IMR-90 (cell line): ENCODE results near the gene MNT. TPM values are rescaled to one million over a fixed set of nuclear protein-coding genes. Genes with fewer than 3 reads are reported as not detected.
A peak's percentile ranks its signal among the peaks of the same experiment; 100 is the strongest.

Experiments
- ATAC-seq: fragments of 200-7000 bp; cut with Tn5 transposase; 2 replicates; pipeline ENCODE4 v1.9.1; 2020; ENCODE audit warnings: low read depth, mild to moderate bottlenecking, moderate library complexity
- BruUV-seq: library from RNA; stranded (reverse); fragments of 400-500 nt; replicated peaks from 2 replicates; lab custom pipeline; 2021; lab: Mats Ljungman, UMichigan
- CTCF ChIA-PET: fragments of 300-600 bp; formaldehyde crosslinking; extraction: SDS; loops from one replicate; lab custom pipeline; 2021; ENCODE audit warnings: antibody characterized with exemption; lab: Yijun Ruan, JAX
- POLR2A ChIA-PET: fragments of 300-600 bp; sonication (Branson Sonifier 250); formaldehyde crosslinking; loops from one replicate; lab custom pipeline; 2022; ENCODE audit warnings: antibody characterized with exemption; ENCODE audit not compliant: unreplicated experiment; lab: Charles Lee
- DNase-seq: peaks from one replicate; pipeline ENCODE4 v3.0.0; 2013
- H2AFZ ChIP-seq: replicated peaks from 2 replicates; pipeline ENCODE3; 2013; ENCODE audit warnings: low read length, mild to moderate bottlenecking; ENCODE audit not compliant: poor library complexity
- H2AK5ac ChIP-seq: 2 replicates; pipeline ENCODE4 v1.6.1; 2013; ENCODE audit warnings: low read depth, low read length, inconsistent platforms
- H2AK9ac ChIP-seq: replicated peaks from 2 replicates; pipeline ENCODE3; 2013; ENCODE audit warnings: mild to moderate bottlenecking, low read depth, low read length, moderate library complexity; ENCODE audit not compliant: poor library complexity
- H2BK120ac ChIP-seq: 2 replicates; pipeline ENCODE4 v1.6.1; 2013; ENCODE audit warnings: low read depth, low read length, inconsistent platforms
- H2BK15ac ChIP-seq: 3 replicates; pipeline ENCODE4 v1.6.1; 2013; ENCODE audit warnings: low read depth, low read length, inconsistent platforms
- H2BK20ac ChIP-seq: 2 replicates; pipeline ENCODE4 v1.6.1; 2013; ENCODE audit warnings: low read depth, mild to moderate bottlenecking, inconsistent platforms, low read length, moderate library complexity
- H2BK5ac ChIP-seq: 2 replicates; pipeline ENCODE4 v1.6.1; 2013; ENCODE audit warnings: mild to moderate bottlenecking, low read depth, low read length, inconsistent platforms; ENCODE audit not compliant: poor library complexity, severe bottlenecking
- H3K14ac ChIP-seq: replicated peaks from 2 replicates; pipeline ENCODE4 v1.6.1; 2013; ENCODE audit warnings: low read depth, low read length, inconsistent platforms
- H3K18ac ChIP-seq: 2 replicates; pipeline ENCODE4 v1.6.1; 2013; ENCODE audit warnings: low read depth, low read length, control low read depth
- H3K23ac ChIP-seq: 2 replicates; pipeline ENCODE4 v1.6.1; 2013; ENCODE audit warnings: low read depth, low read length, inconsistent platforms
- H3K27ac ChIP-seq: 2 replicates; pipeline ENCODE4 v1.5.1; 2013; ENCODE audit warnings: mild to moderate bottlenecking, control low read depth, low read length; ENCODE audit not compliant: insufficient read depth
- H3K27me3 ChIP-seq: 2 replicates; pipeline ENCODE4 v1.6.1; 2013; ENCODE audit warnings: low read length; ENCODE audit not compliant: control insufficient read depth, insufficient read depth
- H3K36me3 ChIP-seq: 2 replicates; pipeline ENCODE4 v1.6.1; 2013; ENCODE audit warnings: low read length, mixed read lengths; ENCODE audit not compliant: control insufficient read depth, insufficient read depth
- H3K4ac ChIP-seq: 2 replicates; pipeline ENCODE4 v1.6.1; 2013; ENCODE audit warnings: low read depth, low read length, inconsistent platforms
- H3K4me1 ChIP-seq: 2 replicates; pipeline ENCODE4 v1.6.1; 2013; ENCODE audit warnings: low read length, mixed read lengths; ENCODE audit not compliant: control insufficient read depth, insufficient read depth
- H3K4me2 ChIP-seq: 2 replicates; pipeline ENCODE4 v1.6.1; 2013; ENCODE audit warnings: low read depth, mild to moderate bottlenecking, control low read depth, low read length, moderate library complexity
- H3K4me3 ChIP-seq: 2 replicates; pipeline ENCODE4 v1.5.1; 2013; ENCODE audit warnings: low read depth, mild to moderate bottlenecking, control low read depth, low read length, moderate library complexity; ENCODE audit not compliant: insufficient read depth
- H3K56ac ChIP-seq: 2 replicates; pipeline ENCODE4 v1.6.1; 2013; ENCODE audit warnings: low read length, inconsistent platforms; ENCODE audit not compliant: insufficient read depth; ENCODE audit errors: extremely low read depth
- H3K79me1 ChIP-seq, 2 experiments: 2 replicates each; pipeline ENCODE4 v1.6.1; 2013; ENCODE audit warnings: low read length in 2 of 2, inconsistent platforms in 1 of 2, low read depth in 1 of 2
- H3K9ac ChIP-seq: 2 replicates; pipeline ENCODE4 v1.6.1; 2013; ENCODE audit warnings: low read depth, low read length, control low read depth
- H3K9me1 ChIP-seq: 2 replicates; pipeline ENCODE4 v1.6.1; 2013; ENCODE audit warnings: low read length, inconsistent platforms; ENCODE audit not compliant: insufficient read depth
- H3K9me3 ChIP-seq: 2 replicates; pipeline ENCODE4 v1.6.1; 2013; ENCODE audit warnings: low read length; ENCODE audit not compliant: control insufficient read depth, insufficient read depth
- H4K20me1 ChIP-seq: 2 replicates; pipeline ENCODE4 v1.6.1; 2013; ENCODE audit warnings: low read length, inconsistent platforms; ENCODE audit not compliant: insufficient read depth
- H4K5ac ChIP-seq: 2 replicates; pipeline ENCODE4 v1.6.1; 2013; ENCODE audit warnings: mild to moderate bottlenecking, low read depth, low read length, control low read depth
- H4K8ac ChIP-seq, 2 experiments: 2 replicates each; pipeline ENCODE4 v1.6.1; 2013; ENCODE audit warnings: low read depth in 2 of 2, low read length in 2 of 2, control low read depth in 1 of 2, inconsistent platforms in 1 of 2
- H4K91ac ChIP-seq: 2 replicates; pipeline ENCODE4 v1.6.1; 2013; ENCODE audit warnings: low read depth, low read length, inconsistent platforms; ENCODE audit not compliant: insufficient read depth
- CEBPB ChIP-seq: IDR thresholded peaks from 2 replicates; pipeline ENCODE4 v1.6.1; 2012; ENCODE audit warnings: low read depth, low read length, improper control_type of control experiment
- MAZ ChIP-seq: IDR thresholded peaks from 2 replicates; pipeline ENCODE4 v1.6.1; 2012; ENCODE audit warnings: low read depth, mild to moderate bottlenecking, low read length, improper control_type of control experiment, moderate library complexity, borderline replicate concordance
- MXI1 ChIP-seq: IDR thresholded peaks from 2 replicates; pipeline ENCODE4 v1.6.1; 2012; ENCODE audit warnings: low read depth, mild to moderate bottlenecking, low read length, moderate library complexity, borderline replicate concordance
- WGBS, 2 experiments: methylation state at CpG; one replicate each; pipeline versions ENCODE4 v1.1.5 to v1.1.7; 2013; ENCODE audit warnings: missing lambda C conversion rate in 2 of 2; ENCODE audit not compliant: insufficient read length in 1 of 2; ENCODE audit errors: extremely low coverage in 2 of 2; 5-methylcytosine and 5-hydroxymethylcytosine counted together
- dilution Hi-C: fragments of 300-500 bp; cut with HindIII; formaldehyde crosslinking; loops from one replicate; pipeline ENCODE4 v1.14.3; 2018; ENCODE audit warnings: low sequenced_read_pairs; ENCODE audit not compliant: unreplicated experiment
- in situ Hi-C: fragments of 300-500 bp; cut with MboI; formaldehyde crosslinking; loops from 3 replicates; pipeline ENCODE4 v1.14.3; 2019; ENCODE audit warnings: low sequenced_read_pairs, inconsistent platforms, mixed read lengths
- intact Hi-C: fragments of 100-400 bp; cut with micrococcal nuclease; formaldehyde crosslinking; loops from 2 replicates; pipeline ENCODE4 v1.10.0; 2022
- polyA plus RNA-seq, 3 experiments: library from polyadenylated mRNA; depleted of rRNA; stranded (reverse); fragments of >200 nt; gene quantifications; 2 replicates each; pipeline ENCODE4 v1.2.3, GENCODE V29; 2012; ENCODE audit warnings: low replicate concordance in 1 of 3
- total RNA-seq: library from RNA; depleted of rRNA; stranded (reverse); fragments of >200 nt; gene quantifications from 2 replicates; pipeline ENCODE4 v1.2.3, GENCODE V29; 2012

MNT gene
- total and polyA plus RNA-seq, 2 of the 4 experiments (the other 2 are of a cell fraction) = 1.4 to 8.3 TPM

DNA sequence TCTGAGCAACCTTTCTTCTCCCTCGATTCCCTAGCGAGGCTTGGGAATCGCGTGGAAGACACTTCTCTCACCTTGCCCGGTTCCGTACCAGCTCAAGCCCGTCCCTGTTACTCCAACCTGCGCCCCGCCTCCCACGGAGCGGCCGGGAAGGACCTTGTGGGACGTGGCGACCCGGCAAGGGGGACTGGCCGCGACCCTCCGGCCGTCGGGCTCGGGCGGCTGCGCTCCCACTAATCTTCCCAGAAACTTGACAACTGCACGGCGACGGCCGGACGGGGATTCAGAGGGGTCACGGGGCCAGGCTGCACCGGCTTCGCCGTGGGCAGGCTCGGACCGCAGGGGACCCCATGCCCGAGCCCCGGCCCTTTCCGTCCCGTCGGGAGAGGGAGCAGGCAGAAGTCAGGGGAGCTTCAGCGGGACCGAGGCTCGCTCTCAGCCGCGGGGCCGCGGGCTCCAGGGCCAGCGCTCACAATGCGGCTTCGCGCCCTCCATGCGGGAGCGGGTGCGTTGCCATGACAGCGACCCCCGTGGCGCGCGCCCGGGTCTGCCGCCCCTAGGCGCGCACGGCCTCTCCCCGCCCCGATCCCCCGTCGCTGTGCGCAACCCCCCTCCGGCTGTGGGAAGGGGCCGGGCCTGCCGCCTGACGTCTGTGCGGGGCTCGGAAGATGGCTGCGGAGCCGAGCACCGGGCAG lies 63.9 kb downstream of the MNT start, which contains the start of gene SGSM2:
TSS of gene SGSM2 (plus strand) at position 650 of the 692 bp plus-strand sequence. CDS start 188 bp downstream, outside the sequence.
- H3K56ac ChIP-seq = peak within 1 kb of the TSS; percentile 91
- ATAC-seq (peak; percentile 78), DNase-seq (peak; percentile 34)
- POLR2A ChIA-PET = no interaction called here
- peaks cover 11% of the 10 kb centered on the region for H3K4me1 ChIP-seq
- peak within 1 kb of the TSS; percentile 93 for H3K14ac ChIP-seq
- peak within 1 kb of the TSS; percentile 50 for H4K91ac ChIP-seq
- peak within 1 kb of the TSS; percentile 72 for H3K27ac ChIP-seq
- peak within 1 kb of the TSS; percentile 98 for H3K23ac ChIP-seq
- H3K18ac ChIP-seq = peak within 1 kb of the TSS; percentile 30
- no peak within 1 kb of the TSS for H2BK20ac ChIP-seq
- in situ Hi-C loops (no loop called here), dilution Hi-C loops (no loop called here), intact Hi-C loops (loop anchor here (5.0 kb wide), 1 partner anchor 285 kb away; no protein-coding TSS in a partner anchor)
- H2AK9ac ChIP-seq = peak within 1 kb of the TSS; percentile 93
- WGBS, 2 experiments = 1% methylated on average over 30 of the region's 77 CpGs; no CpG with 5 or more reads in 1 of the 2 experiments
- H3K9me3 ChIP-seq = no peaks in the 10 kb centered on the region
- H3K36me3 ChIP-seq = peaks cover 23% of the 10 kb centered on the region
- peaks cover 9% of the 10 kb centered on the region; the same call in 1 of the 2 replicates for H3K9me1 ChIP-seq
- H3K4ac ChIP-seq = peak within 1 kb of the TSS; percentile 80
- TF ChIP-seq MXI1 = peak; percentile 50; the same call in 1 of the 2 replicates
- peak; percentile 22; the same call in 1 of the 2 replicates for TF ChIP-seq MAZ
- TF ChIP-seq CEBPB = no peak
- peak within 1 kb of the TSS; percentile 2; the same call in 1 of the 3 replicates for H2BK15ac ChIP-seq
- peak within 1 kb of the TSS; percentile 85 for H4K5ac ChIP-seq
- H2AK5ac ChIP-seq = peak within 1 kb of the TSS; percentile 89
- H3K9ac ChIP-seq = peak within 1 kb of the TSS; percentile 76
- peak within 1 kb of the TSS; percentile 95 for H3K4me2 ChIP-seq
- no TSS peak for BruUV-seq
- H3K79me1 ChIP-seq = peaks cover 39 to 71% of the 10 kb centered on the region in 2 experiments
- H2AFZ ChIP-seq = peak within 1 kb of the TSS; percentile 98
- no peaks in the 10 kb centered on the region for H3K27me3 ChIP-seq
- H2BK5ac ChIP-seq = peak within 1 kb of the TSS; percentile 71
- peak within 1 kb of the TSS; percentile 90 to 98 for H4K8ac ChIP-seq
- CTCF ChIA-PET = interaction anchor here (0.8 to 1.4 kb wide), 3 partner anchors 11 to 284 kb away, joined by 3 to 4 read pairs (median 3); partner anchors contain the start of gene HIC1
- H3K4me3 ChIP-seq = peak within 1 kb of the TSS; percentile 65
- peak within 1 kb of the TSS; percentile 38; the same call in 1 of the 2 replicates for H2BK120ac ChIP-seq
- peaks cover 15% of the 10 kb centered on the region for H4K20me1 ChIP-seq
